Vagina (tissue), 2 donors: ENCODE measurements around the gene STIM2.

Experiments used
- CTCF ChIP-seq, 3 experiments: fragments of 450-650 bp in 2 of 3; fragments of 200-600 bp in 1 of 3; sonication (generic) in 1 of 3; IDR thresholded peaks; one replicate each; pipeline ENCODE4 v1.5.1; 2017 to 2019; ENCODE audit warnings: antibody characterized with exemption in 3 of 3, mild to moderate bottlenecking in 2 of 3, moderate library complexity in 2 of 3
- POLR2A ChIP-seq, 2 donors: fragments of 450-650 bp; IDR thresholded peaks; one replicate each; pipeline ENCODE4 v1.6.1; 2017; ENCODE audit warnings: antibody characterized with exemption in 2 of 2, mild to moderate bottlenecking in 2 of 2, moderate library complexity in 2 of 2
- POLR2AphosphoS5 ChIP-seq, 2 donors: sonication (generic); formaldehyde crosslinking; IDR thresholded peaks; one replicate each; pipeline ENCODE4 v1.9.0; 2017; ENCODE audit warnings: antibody characterized with exemption in 2 of 2, mild to moderate bottlenecking in 2 of 2, low read depth in 1 of 2; ENCODE audit not compliant: insufficient read depth in 1 of 2

GRCh38 chr4:26830033-26830432 is 30.6 kb upstream of the STIM2 start:
- TF ChIP-seq CTCF (IDR thresholded peaks at IDR 0.05): no peak
- TF ChIP-seq POLR2A (IDR thresholded peaks at IDR 0.05): no peak
- no peak for TF ChIP-seq POLR2AphosphoS5 (IDR thresholded peaks at IDR 0.05; ENCODE audit: insufficient read depth in 1 of 2, low read depth in 1 of 2)
